ENCODE data around the gene CPT2. TPM values are rescaled to one million over a fixed set of nuclear protein-coding genes. Genes with fewer than 3 reads are reported as not detected.
"Not testable (repeated sequence)": the region's sequence is repeated elsewhere in the genome, so short reads cannot be mapped to it uniquely, and the experiment has no call there.

Gene CPT2
- polyA plus RNA-seq, 3 donors, result 8.2 to 21.6 (median 13.0) TPM

DNA sequence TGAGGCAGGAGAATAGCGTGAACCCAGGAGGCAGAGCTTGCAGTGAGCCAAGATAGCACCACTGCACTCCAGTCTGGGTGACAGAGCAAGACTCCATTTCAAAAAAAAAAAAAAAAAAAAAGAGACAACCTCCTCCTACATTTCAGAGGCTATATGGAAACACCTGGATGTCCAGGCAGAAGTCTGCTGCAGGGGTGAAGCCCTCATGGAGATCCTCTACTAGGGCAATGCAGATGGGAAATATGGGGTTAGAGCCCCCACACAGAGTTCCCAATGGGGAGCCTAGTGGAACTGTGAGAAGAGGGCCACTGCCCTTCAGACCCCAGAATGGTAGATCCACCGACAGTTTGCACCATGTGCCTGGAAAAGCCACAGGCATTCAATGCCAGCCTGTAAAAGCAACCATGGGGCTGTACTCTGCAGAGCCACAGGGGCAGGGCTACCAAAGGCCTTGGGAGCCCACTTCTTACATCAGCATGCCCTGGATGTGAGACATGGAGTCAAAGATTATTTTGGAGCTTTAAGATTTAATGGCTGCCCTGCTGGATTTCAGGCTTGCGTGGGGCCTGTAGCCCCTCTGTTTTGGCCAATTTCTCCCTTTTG is 9.6 kb downstream of the CPT2 start:
- H3K27ac ChIP-seq (ENCODE audit: low read depth, low read length), result not testable (repeated sequence)
- WGBS, 3 donors, result 99 to 100% (median 100%) methylated on average over 3 of the region's 3 CpGs

DNA sequence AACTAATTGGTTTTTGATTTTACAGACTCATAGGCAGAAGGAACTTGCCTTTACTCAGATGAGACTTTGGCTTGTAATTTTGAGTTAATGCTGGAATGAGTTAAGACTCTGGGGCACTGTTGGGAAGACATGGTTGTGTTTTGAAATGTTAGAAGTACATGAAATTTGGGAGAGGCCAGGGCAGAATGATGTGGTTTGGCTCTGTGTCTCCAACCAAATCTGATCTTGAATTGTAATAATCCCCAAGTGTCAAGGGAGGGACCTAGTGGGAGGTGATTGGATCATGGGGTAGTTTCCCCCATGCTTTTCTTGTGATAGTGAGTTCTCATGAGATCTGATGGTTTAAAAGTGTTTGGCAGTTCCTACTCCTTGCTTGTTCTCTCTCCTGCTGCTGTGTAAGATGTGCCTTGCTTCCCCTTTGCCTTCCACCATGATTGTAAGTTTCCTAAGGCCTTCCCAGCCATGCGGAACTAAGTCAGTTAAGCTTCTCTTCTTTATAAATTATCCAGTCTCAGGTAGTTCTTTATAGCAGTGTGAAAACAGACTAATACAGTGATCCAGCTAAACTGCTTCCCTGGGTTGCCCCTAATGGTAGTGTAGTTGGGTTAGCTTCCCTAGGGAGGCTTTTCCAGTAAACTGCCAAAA is 10.2 kb downstream of the CPT2 start:
- H3K27ac ChIP-seq (ENCODE audit: low read depth, low read length), result no peak overlapping the region
- 100% methylated on average over 1 of the region's 1 CpG for WGBS, 3 donors

GRCh38 chr1:53207726-53208125 is 11.1 kb downstream of the CPT2 start:
- WGBS, 3 donors, result 55 to 93% (median 62%) methylated on average over 1 of the region's 1 CpG
- no peak overlapping the region for H3K27ac ChIP-seq (ENCODE audit: low read depth, low read length)

DNA sequence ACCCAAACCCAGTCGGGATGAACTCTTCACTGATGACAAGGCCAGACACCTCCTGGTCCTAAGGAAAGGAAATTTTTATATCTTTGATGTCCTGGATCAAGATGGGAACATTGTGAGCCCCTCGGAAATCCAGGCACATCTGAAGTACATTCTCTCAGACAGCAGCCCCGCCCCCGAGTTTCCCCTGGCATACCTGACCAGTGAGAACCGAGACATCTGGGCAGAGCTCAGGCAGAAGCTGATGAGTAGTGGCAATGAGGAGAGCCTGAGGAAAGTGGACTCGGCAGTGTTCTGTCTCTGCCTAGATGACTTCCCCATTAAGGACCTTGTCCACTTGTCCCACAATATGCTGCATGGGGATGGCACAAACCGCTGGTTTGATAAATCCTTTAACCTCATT is 13.7 kb downstream of the CPT2 start:
- no peak overlapping the region for H3K27ac ChIP-seq (ENCODE audit: low read depth, low read length)
- WGBS, 3 donors, result 66 to 95% (median 92%) methylated on average over 7 of the region's 7 CpGs

- no peak overlapping the region for H3K27ac ChIP-seq (ENCODE audit: low read depth, low read length)
- 97 to 99% (median 97%) methylated on average over 11 of the region's 11 CpGs for WGBS, 3 donors
These were observed 14.3 kb downstream of the CPT2 start for GRCh38 chr1:53210954-53211353.

- no peak overlapping the region for H3K27ac ChIP-seq (ENCODE audit: low read depth, low read length)
- 81 to 92% (median 88%) methylated on average over 5 of the region's 5 CpGs for WGBS, 3 donors
These were observed 17.8 kb downstream of the CPT2 start for GRCh38 chr1:53214376-53214940.

GRCh38 chr1:53218201-53218600 is 21.6 kb downstream of the CPT2 start:
- WGBS, 3 donors, result 70 to 95% (median 93%) methylated on average over 7 of the region's 7 CpGs
- H3K27ac ChIP-seq (ENCODE audit: low read depth, low read length), result no peak overlapping the region

DNA sequence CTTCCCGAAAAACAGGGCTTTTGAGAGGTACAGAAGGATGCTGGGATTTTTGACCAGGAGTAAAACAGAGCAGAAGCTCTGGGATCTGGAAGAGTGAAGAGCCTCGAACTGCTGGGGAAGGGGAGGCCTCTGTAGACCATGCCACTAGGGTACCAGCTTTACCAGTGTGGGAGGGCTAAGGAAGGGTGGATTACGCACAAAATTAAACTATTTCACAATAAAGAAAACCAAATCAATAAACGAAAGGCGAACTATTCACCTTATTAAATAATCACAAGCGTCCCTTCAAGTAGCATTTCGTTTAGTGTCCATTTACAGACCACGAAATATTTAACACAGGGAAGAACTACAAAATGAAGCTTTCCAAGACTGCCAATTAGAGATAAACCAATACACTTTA is 23.1 kb downstream of the CPT2 start:
- WGBS, 3 donors, result 16 to 31% (median 23%) methylated on average over 8 of the region's 8 CpGs
- no peak overlapping the region for H3K27ac ChIP-seq (ENCODE audit: low read depth, low read length)

- no peak within 1 kb of the TSS for H3K27ac ChIP-seq (ENCODE audit: low read depth, low read length)
- WGBS, 3 donors, result 0 to 1% (median 1%) methylated on average over 60 to 61 of the region's 61 CpGs
These were observed 23.7 kb downstream of the CPT2 start, which contains the start of gene CZIB for GRCh38 chr1:53220171-53220961. Gene CZIB (minus strand): TSS chr1:53220634. CDS start chr1:53220575, 59 bp downstream.

- 30 to 48% (median 44%) methylated on average over 3 of the region's 3 CpGs for WGBS, 3 donors
- H3K27ac ChIP-seq (ENCODE audit: low read depth, low read length), result no peak overlapping the region
These were observed 24.3 kb downstream of the CPT2 start for GRCh38 chr1:53220962-53221286.

DNA sequence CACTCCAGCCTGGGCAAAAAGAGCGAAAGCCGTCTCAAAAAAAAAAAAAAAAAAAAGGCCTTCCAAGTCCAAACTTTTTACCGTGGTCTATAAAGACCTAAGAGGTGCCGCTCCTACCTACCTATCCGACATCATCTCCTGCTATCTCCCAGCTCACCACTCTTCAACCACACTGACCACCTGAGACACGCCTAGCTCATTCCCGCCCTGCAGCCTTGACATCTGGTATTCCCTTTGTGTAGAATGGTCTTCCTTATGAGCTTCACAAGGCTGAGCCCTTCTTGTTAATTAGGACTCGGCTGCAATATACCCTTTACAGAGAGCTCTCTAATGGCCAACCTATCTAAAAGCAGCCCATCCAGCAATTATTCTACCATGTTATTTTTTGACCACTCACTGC is 41.0 kb downstream of the CPT2 start:
- whole genome bisulfite sequencing, 3 donors, result 13 to 39% (median 29%) methylated on average over 6 to 8 of the region's 8 CpGs
- H3K27ac ChIP-seq (ENCODE audit: low read depth, low read length), result no peak overlapping the region

DNA sequence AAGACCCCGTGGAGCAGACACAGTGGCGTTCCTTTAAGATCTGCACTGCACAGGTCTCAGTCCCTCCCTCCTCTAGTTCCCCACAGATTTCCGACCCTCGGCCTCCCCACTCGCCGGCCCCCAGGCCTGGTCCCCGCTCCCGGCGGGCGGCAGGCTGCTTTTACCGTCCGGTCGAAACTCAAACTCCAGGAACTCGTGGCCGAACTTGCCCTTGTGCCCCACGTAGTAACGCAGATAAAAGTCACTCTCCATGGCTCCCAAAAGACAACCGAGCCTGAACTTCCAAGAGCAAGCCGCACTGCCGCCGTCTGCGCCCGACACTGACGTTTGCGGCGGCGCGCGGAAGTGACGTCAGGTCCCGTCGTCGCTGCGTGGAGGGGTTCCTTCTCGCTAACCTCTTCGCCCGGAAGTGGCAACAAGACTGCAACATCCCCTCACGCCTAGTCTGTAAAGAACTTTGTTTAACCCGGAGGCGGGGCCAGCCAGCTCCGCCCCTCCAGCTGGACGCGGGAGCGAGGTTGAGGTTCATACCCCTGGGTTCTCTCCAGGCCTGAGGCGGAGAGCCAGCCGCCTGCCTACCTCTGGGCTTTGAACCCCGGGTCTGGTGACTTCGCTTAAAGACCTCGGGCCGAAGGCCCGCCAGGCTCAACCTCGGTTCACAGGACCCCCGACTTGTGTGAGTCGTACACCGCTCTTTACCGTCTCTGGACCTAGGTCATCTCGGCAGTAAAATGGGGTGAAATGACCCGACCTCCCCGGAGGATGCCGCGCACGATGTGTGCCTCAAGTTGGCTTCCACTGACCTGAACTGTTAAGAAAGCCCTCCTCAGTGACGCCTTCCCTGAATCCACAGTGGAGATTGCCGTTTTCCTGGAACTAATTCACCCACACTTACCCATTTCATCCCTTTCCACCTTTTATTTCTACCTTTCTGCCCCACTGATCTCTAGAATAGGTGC is 41.9 kb downstream of the CPT2 start, which contains the start of gene MAGOH:
MAGOH (minus strand) TSS at position 322 of the 959 bp plus-strand sequence; CDS start at position 252, 70 bp downstream.
- WGBS, 3 donors, result 4 to 8% (median 4%) methylated on average over 64 of the region's 64 CpGs
- no peak within 1 kb of the TSS for H3K27ac ChIP-seq (ENCODE audit: low read depth, low read length)

DNA sequence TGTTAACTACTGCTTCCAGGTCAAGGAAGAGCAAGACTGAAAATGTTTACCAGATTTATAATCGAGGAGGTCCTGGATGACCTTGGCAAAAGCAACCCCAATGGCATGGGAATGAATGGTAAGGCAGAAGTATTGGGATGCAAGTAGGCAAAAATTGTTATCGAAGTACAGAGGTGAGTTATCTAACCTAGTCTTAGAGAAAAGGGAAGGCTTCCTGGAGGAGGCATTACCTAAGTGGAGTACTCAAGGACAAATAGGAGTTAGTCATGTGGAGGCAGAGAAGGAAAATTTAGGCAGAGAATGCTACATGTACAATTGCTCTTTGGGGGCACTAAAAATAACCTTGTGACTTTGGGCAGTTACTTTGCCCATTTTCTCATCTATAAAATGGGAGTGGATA is 45.2 kb downstream of the CPT2 start:
- WGBS, 3 donors, result 80 to 93% (median 93%) methylated on average over 2 of the region's 2 CpGs
- no peak overlapping the region for H3K27ac ChIP-seq (ENCODE audit: low read depth, low read length)

DNA sequence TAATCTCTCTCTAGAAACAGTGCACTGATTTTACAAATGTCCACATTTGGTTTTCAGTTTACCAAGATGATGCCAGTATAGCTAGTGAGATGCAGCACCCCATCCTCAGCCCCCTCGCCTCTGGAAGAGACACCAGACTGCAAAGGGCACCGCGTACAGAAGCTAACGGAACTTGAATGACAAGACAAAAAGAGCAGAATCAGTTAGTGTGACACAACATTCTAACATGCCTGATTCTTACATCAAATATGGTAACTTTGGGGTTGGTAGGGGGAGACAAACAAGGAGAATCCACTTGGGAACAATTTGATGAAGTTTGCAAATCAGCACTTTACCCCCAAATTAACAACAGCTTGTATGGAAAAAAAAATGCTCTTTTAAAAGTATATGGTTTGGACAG is 45.8 kb downstream of the CPT2 start:
- WGBS, 3 donors, result 68 to 78% (median 73%) methylated on average over 4 of the region's 4 CpGs
- no peak overlapping the region for H3K27ac ChIP-seq (ENCODE audit: low read depth, low read length)

DNA sequence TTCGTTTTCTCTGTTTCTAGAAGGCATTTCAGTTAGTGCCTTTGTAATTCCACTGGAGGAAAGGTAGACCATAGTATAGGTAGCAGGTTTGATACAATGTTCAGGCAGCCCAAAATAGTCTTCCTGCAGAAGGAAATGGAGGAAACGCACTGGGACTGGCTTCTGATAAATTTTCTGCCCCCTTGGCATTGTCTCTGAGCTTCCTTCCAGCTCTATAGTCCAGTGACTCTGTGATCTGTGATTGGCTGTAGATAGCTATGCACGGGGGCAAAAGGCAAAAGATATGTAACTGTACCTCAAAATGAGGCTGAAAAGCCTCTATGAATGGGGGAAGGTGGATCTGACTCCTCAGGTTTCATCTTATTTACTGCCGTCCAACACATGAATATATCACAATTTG is 47.5 kb downstream of the CPT2 start:
- WGBS, 3 donors, result 46 to 62% (median 49%) methylated on average over 4 of the region's 4 CpGs
- no peak overlapping the region for H3K27ac ChIP-seq (ENCODE audit: low read depth, low read length)

GRCh38 chr1:53246261-53247134 is 49.9 kb downstream of the CPT2 start:
- 79 to 85% (median 79%) methylated on average over 4 of the region's 4 CpGs for WGBS, 3 donors
- H3K27ac ChIP-seq (ENCODE audit: low read depth, low read length), result no peak overlapping the region

DNA sequence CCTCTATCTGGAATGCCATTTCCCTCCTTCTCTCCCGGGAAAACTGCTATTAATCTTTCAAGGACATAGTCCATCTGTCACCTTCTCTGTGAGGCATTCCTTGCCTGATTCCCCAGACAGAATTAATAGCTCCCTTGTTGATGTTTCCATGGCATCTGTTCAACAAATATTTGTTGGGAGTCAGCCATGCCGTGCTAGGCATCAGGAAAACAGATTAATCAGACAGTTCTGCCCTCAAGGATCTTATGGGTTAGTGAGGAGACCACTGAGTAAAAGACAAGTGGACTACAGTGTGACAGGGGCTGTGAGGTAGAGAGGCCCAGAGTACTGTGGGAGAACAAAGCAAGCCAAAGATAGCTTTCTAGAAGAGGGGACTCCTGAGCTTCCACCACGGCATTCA is 53.1 kb downstream of the CPT2 start:
- 20 to 64% (median 61%) methylated on average over 3 of the region's 3 CpGs for WGBS, 3 donors
- no peak overlapping the region for H3K27ac ChIP-seq (ENCODE audit: low read depth, low read length)

All from adipose tissue (tissue), 3 donors.